ENCODE data around the gene PAQR9.

GRCh38 chr3:142935963-142936362, 27.5 kb downstream of the PAQR9 start:
- TF ChIP-seq CTCF (IDR thresholded peaks at IDR 0.05; ENCODE audit: borderline replicate concordance, extremely low read depth, low read length, poor library complexity, severe bottlenecking) = no peak
- no peak for TF ChIP-seq EZH2 (IDR thresholded peaks at IDR 0.05; ENCODE audit: borderline replicate concordance, low read depth, low read length, severe bottlenecking)

All from DND-41 (cell line).